ENCODE results near the gene CDON.

CDON gene

DNA sequence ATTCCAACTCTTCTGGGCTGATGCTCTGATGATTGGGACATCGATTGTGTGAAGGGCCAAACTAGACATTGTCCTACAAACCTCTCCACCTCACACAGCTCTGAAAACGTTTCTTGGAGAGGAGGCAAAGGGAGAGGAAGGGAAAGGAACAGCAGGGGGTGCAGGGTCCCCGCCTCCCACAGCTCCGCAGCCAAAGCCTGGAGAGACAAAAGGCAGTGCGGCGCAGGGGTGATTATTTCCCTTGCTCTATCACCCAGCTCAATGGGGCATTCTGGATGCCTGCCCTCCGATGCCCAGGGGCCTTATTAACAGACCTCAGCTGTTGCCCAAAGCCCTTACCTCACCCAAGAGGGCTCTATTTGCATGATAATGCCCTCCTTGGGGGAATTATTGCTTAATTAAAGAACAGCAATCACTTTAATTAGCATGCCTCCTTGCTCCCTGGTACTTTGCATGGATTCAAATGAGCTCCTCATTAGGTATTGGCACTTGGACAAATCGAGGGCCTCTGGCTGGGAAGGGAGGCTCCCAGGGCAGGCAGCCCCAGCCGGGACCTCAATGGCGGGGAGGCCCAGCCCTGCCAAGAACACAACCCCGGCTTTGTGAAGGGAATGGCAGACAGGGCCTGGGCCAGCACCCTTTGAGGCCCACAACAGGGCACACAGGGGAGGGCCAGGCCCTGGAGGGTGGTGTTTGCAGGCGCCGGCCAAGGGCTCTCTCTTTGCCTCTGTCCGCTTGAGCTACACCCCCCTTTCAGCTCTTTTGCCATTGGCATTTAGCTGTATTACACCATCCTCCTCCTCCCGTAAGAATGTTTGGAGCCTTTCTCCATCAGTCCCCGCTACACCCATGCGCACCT, 19.8 kb upstream of the CDON start:
- no peak for DNase-seq

DNA sequence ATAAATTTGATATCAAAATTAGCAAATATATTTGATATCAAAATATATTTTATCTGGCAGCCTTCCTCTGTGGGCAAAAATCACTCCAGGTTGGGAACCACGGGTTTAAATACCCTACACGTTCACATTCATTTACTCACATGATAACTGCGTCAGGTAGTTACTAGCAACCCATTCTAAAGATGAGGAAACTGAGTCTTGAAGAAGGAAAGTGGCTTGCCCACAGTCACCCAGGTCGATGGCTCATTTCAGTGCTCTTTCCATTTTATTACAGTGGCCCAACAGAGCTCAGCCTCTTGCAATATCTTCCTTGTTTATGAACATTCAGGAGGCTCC, 19.2 kb upstream of the CDON start:
- no peak for DNase-seq

- DNase-seq = no peak
These were observed 17.7 kb upstream of the CDON start for GRCh38 chr11:126080161-126080941.

GRCh38 chr11:126079621-126080124, 17.0 kb upstream of the CDON start:
- no peak for DNase-seq

- no peak for DNase-seq
These were observed 14.0 kb upstream of the CDON start for GRCh38 chr11:126076641-126077040.

- no peak for DNase-seq
These were observed 10.3 kb upstream of the CDON start for GRCh38 chr11:126072801-126073594.

DNA sequence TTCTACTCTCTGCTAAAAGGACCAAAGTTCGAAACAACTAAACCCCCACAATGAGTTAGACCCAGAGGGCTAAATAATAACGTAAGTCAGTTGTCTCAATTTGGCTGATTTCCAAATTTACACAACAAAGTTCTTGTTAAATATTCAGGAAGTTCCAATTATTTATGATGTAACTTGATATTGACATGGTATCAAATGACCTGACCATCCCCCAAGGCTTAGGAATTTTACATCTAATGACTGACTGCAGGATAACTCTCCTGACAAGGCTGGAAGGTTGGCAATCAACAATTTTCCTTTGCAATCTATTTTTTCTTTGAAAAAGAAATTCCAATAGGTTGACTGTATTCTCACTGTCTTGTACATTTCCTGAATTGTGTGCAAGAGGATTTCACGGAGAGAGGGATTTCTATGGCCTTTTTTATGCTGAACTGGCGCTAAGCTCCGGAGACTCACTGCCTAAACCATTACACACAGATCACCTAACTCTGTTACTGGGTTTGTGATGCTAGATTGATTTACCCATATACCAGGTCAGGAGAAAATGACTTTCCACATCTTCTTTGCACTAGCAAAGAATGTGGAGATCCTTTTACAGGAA, 9.6 kb upstream of the CDON start:
- peak; percentile 15 for DNase-seq

GRCh38 chr11:126063507-126063852, 814 bp upstream of the CDON start:
- DNase-seq = no peak

DNA sequence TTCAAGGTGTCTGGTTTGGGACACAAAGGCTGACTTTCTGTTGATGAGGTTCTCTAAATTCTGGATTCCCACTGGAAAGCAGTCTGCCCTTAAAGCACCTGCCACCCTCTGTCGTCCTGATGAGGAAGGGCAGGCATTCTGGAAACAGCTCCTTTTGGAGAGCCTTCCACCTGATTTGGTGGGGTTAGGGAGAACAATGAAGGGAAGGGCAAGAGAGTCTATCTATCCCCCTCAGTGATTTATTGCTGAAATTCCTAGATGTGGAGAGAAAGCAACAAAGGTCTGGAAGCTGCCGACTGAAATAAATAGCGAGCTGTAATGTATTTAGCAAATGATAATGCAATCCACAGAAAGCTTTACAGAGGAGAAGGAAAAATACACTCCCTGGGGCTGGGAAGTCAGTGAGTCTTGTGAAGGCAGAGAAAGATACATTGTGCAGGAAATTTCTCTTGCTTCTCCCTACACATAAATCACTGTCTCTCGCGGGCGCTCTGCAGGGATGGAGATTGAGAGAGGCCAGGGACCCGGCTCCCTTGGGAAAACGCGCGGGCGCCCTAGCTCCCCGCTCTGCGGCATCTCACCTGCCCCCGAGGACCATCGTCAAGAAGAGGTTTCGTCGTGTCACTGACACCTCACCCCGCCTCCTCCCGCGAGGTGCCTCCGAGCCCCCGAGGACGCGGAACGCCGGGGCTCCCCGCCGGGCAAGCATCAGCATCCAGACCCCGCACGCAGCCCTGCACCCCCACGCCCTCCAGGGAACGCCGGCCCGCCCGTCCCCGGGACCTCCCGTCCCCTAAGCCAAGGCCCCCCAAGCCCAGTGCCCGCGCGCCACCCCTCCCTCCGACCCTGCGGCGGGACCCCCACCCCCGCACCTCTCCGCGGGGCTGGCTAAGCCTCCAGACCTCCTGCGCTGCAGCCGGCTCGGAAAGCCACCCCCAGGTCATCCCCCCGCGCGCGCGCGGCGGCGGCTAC, 673 bp downstream of the CDON start:
- peak; percentile 24 for DNase-seq

GRCh38 chr11:126060757-126061171, 1.9 kb downstream of the CDON start:
- no peak for DNase-seq

DNA sequence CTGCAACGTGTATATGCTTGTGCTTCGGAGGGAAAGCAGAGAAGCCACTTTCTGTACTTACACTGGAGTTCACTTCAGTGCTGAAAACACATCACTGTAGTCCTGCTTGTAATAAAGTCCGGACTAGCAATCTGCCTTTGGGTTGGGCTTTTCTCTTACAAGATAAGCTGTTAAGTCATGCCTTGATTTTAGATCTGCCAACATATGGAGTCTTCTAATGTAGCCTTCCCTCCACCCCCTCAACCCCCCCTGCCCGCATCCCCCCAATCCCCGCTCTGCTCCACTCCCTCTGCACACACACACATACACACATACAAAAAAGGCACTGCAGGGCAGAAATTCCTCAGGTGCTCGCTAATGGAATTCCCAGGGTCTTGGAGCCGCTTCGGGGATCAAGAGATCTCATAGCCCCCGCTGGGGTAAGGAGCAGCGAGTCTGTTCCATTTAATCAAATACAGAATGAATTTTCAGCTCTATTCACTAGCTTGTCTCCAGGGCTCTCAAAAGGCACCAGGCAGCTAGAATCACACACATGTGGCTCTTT, 3.4 kb downstream of the CDON start:
- no peak for DNase-seq

GRCh38 chr11:126058105-126058874, 4.4 kb downstream of the CDON start:
- no peak for DNase-seq

DNA sequence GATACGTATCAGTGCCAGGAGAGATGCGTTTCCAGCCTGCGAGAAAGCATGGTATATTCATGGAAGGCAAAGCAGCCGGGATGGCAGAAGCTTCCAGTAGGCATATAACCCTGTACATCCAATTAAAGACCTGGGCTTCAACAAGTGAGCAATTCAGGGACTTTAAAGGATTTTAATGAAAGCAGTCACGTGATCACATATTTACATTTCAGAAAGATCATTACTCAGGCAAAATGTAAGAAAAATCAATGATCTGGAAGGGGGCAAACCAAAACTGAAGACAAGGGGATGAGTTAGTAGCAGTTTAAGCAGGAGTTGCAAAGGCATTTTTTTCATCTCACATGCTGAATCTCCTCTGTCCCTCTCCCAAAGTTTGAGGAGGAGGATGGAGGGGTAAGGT, 7.8 kb downstream of the CDON start:
- DNase-seq = no peak

DNA sequence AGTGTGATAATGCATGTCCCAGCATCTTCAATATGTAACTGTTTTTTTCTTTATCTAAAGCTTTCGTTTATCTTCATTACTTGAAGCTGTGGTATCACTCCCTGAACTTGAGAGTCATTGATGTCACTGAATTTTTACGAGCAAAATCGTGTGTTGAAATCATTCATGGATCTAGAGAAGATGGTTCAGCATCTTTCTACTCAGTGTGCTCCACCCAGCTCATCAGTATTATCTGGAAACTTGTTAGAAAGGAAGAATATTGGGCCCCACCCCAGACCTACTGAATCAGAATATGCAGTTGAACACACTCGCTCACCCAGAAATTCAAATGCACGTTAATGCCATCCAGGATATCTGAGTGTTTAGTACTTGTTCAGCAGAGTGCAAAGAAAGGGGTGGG, 8.3 kb downstream of the CDON start:
- peak; percentile 12 for DNase-seq

- peak; percentile 11 for DNase-seq
These were observed 9.0 kb downstream of the CDON start for GRCh38 chr11:126053415-126054286.

- DNase-seq = no peak
These were observed 11.5 kb downstream of the CDON start for GRCh38 chr11:126051117-126051516.

DNA sequence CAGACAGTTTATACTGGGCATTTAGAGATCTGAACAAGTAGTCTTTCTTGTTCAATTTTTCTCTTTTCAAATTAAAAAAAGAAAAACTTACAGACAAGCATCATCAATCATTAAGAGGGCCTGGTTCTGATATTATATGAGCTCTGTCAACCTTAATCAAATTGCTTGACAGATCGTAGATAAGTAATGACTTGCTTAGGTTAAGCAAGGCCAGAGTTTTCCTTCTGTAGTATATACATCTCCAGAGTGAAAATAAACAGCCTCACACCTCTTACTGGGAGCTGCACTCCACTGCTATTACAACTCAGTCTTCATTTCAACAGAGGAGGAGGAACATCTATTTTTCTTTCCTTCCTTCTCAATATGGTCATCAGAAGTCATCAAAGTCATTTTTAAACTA, 13.5 kb downstream of the CDON start:
- no peak for DNase-seq

- no peak for DNase-seq
These were observed 14.5 kb downstream of the CDON start for GRCh38 chr11:126048197-126048596.

DNA sequence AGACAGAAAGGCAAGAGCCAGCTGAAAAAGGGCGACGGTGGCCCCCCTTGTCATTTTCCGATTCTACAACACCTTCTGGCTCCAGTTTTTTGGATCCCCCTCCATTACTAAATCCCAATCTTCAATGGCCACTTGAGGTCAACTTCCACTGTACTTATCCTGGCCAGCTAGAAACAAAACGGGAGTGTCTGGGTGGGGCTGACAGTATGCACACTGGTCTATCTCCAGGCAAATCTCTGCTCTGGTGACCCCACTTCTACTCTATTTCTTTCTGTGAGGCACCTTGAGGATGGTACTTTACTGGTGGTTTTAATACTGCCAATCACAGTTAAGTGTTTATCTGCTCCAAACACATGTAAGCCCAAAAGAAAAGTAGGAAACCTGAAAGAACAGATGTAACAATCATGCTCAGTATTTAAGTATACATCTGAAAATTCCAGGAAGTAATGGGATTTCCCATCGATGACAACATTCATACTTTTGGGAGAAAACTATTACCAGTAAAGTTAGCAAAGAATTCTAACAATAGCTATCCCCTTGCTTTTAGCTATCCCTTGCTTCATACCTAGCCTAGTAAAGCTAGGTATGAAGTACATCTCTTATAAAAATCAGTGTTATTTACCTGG, 16.0 kb downstream of the CDON start:
- no peak for DNase-seq
